NK-92 (cell line): ENCODE results near the gene PPL.
"Not testable (repeated sequence)": the region's sequence is repeated elsewhere in the genome, so short reads cannot be mapped to it uniquely, and the experiment has no call there.

ENCODE experiments used
- DNase-seq: peaks from one replicate; lab custom pipeline; 2025; ENCODE audit not compliant: unreplicated experiment; lab: John Stamatoyannopoulos, UW

Gene PPL, protein sequence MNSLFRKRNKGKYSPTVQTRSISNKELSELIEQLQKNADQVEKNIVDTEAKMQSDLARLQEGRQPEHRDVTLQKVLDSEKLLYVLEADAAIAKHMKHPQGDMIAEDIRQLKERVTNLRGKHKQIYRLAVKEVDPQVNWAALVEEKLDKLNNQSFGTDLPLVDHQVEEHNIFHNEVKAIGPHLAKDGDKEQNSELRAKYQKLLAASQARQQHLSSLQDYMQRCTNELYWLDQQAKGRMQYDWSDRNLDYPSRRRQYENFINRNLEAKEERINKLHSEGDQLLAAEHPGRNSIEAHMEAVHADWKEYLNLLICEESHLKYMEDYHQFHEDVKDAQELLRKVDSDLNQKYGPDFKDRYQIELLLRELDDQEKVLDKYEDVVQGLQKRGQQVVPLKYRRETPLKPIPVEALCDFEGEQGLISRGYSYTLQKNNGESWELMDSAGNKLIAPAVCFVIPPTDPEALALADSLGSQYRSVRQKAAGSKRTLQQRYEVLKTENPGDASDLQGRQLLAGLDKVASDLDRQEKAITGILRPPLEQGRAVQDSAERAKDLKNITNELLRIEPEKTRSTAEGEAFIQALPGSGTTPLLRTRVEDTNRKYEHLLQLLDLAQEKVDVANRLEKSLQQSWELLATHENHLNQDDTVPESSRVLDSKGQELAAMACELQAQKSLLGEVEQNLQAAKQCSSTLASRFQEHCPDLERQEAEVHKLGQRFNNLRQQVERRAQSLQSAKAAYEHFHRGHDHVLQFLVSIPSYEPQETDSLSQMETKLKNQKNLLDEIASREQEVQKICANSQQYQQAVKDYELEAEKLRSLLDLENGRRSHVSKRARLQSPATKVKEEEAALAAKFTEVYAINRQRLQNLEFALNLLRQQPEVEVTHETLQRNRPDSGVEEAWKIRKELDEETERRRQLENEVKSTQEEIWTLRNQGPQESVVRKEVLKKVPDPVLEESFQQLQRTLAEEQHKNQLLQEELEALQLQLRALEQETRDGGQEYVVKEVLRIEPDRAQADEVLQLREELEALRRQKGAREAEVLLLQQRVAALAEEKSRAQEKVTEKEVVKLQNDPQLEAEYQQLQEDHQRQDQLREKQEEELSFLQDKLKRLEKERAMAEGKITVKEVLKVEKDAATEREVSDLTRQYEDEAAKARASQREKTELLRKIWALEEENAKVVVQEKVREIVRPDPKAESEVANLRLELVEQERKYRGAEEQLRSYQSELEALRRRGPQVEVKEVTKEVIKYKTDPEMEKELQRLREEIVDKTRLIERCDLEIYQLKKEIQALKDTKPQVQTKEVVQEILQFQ (N-terminal part only)

DNA sequence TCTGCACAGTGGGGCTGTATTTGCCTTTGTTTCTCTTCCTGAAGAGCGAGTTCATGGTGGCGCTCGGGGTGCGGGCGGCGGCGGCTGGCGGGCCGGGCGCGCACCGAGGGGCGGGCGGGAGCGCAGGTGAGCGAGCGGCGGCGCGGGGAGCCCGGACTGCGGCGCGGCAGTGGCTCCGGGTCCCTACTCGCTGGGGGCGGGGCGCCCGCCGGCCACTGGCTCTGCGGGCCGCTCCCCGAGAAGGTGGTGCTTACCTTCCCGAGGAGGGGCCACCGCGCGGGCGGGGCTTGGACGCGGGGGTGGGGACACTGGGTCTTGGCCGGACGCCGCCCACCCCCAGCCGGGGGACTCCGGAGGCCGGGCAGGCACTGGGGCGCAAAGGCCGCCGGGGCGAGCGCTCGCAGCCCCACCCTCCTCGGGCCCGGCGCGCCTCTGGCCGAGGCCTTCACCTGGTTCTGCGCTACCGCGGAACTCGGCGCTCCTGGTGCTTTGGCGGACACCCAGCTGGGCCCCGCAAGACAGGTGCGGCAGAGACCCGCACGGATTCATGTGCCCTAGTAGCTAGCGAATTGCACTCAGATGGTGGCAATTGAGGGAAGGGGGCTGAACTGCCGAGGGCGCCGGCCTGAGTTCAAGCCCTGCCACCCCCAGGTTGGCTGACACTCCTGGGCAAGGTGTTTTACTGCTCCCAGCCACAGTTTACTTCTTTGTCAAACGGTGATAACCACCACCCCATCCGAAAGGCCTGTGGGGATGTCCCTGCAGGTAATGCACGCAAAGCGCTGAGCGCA is at the start of gene PPL:
Gene PPL, minus strand, starts transcription at position 158 of the 791 bp plus-strand sequence. Its CDS starts 103 bp downstream, at position 55.
- no peak for DNase-seq

DNA sequence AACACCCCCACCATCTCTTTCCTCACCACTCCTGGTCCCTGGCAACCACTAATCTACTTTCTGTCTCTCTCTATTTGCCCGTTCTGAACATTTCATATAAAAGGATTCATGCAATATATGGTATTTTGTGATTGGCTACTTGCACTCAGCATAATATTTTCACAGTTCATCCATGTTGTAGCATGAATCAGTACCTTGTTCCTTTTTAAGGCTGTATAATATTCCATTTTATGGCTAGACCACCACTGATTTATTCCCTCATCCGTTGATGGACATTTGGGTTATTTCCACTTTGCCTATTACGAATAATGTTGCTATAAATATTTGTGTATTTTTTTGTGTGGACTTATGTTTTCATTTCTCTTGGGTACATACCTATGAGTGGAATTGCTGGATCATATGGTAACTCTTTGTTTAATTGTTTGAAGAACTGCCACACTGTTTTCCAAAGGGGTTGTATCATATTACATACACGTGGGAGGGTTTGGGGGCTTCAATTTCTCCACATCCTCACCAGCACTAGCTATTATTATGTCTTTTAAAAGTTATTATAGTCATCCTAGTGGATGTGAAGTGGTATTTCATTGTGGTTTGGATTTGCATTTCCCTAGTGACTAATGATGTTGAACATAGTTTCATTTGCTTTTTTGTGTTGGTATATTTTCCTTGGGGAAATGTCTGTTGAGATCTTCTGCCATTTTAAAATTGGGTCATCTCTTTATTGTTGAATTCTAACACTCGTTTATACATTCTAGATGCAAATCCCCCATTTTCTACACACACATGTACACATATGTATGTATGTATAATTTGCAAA is 47.4 kb upstream of the PPL start:
- no peak for DNase-seq

DNA sequence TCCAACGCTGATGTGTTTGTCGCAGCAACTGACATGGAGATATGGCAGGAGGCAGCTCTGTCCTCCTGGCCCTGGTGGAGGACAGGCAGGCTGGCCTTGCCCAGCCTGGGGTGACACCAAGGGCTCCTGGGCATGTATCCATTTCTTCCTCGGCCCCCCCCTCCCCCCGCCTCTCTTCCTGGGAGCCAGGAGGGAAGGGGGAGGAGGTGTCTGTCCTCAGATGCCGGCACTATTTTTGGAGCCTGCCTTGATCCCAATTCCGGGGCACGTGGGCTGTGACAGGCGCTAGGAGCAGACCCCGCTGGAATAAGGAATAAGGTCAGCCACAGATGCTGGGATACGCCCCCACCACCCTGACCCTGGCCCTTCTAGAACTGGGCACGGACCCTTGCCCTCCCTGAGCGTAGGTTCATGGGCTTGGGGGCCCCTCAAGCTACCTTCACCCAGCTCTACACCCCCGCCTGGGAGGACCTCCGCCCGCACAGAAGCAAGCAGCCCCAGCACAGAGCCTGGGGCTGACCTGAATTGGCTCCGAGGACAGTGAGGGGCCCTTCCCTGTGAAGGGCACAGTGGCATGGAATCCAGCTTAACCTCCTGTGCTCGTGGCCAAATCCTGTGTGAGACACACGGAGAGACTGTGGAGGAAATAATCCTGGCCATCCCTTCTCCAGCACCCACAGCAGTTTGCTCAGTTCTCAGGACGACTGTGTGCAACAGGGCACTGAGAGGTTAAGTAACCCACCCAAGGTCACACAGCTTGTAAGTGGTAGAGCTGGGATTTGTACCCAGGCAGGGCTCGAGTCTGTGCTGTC is 45.3 kb upstream of the PPL start:
- no peak for DNase-seq

DNA sequence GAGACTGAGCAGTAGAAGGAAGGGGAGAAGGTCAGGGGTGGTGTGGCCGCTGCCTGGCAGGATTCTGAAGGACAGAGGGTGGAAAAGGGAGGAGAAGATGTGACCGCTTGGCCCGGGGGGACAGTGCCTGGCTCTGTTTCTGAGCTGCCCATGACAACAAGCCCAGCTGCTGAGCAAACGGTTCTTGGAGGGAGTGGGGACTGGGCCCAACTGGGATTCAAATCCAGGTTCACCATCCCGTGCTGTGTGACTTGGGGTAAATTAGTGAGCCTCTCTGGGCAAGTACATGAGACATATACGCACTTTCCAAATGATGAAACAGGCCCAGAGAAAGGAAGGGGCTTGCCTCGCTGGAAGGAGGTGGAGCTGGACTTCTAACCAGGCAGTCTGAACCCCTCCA is 44.5 kb upstream of the PPL start:
- no peak for DNase-seq

DNA sequence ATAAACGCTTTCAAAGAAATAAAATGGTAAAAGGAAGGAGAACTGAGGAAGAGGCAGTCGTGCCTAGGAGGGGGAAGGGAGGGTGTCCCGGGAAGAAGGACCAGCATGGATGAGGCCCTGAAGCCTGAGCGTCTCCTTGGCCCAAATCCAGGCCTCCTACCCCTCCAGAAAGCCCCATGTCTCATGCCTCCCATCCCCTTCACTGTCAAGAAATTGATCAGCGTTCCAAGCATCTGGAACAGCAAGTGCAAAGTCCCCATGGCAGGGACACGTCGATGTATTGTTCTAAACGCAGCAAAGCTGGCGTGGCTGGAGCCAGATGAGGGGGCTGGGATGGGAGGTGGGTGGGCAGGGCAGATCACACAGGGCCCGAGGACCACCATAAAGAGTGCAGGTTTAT is 43.7 kb upstream of the PPL start:
- DNase-seq = no peak

DNA sequence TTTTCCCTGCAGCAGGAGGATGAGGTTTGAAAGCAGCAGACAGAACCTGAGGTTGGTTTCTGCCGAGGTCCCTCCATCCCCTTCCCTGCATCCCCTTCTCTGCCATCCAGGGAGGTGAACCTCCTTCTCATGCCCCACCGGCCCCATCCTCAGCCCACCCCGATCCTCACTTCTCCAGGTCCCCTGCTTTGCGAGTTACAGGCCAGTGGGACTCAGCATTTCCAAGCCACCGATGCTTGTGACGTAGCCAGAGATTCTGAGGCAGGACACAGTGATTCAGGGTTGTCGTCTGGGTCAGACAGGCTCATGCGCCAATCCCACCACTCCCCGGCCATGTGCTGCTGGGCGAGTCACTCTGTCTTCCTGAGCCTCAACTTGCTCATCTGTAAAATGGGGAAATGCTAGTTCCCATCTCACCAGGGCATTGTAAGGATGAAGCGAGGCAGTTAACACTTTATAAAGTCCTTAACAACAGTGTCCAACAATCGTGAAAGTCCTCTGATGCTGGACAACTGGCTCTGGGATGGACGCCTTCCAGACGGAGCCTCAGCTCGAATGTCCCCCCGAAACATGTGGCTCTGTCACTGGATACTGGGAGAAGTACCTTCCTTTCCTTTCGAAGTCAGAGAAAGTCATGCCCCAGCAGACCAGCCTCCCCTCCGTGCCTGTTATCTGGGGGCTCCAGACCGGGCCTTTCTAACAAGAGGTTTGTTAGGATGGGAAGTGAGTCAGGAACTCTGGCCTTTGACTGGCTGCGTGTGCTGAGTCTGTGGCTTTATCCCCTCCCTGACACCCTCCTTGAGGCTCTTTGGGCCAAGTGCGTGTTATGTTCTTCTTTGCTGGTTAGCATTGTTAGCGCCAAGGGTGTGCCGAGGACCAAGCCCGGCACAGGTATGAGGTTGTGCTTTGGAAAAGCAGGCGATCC is 43.0 kb upstream of the PPL start:
- no peak for DNase-seq

DNA sequence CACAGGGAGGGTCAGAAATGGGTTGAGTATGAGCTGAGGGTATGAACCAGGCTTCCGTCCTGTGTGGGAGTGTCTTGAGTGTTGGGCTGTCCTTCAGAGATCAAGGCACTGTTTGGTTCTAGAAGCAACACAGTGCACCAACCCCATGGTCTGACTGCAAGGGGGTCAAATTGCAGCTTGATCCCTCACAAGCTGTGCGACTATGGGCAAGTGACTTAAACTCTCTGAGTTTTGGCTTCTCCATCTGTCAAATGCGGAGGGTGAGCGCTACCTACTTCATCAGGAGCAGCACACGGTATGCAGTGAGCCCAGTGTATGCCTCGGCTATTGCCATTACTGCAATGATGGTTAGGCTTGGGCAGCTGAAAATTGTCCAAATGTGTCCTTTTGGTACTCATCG is 42.2 kb upstream of the PPL start:
- DNase-seq = no peak

DNA sequence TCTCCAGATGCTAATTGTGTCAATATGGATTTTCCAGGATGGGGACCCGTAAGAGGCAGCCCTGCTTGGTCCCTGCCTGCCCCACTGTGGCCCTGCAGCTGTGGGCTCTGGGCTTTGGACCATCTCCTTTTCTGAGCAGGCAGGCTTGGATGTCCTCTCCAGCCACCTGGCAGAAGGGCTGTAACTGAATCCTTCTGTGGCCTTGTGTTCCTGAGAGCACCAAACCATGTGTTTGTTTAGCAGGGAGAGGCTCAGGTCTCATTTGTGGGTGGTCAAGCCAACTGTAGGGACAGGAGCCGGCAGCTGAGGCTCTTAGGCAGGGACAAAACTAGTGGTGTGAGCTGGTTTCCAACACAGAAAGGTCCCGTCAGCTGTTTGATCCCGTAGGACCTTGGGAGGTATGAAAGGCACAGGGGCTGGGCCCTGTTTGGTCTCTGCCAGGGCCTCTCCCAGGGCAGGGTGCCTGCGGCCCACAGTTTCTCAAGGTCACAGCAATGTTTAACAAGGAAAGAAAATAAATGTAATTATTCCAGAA is 39.7 kb upstream of the PPL start:
- no peak for DNase-seq

DNA sequence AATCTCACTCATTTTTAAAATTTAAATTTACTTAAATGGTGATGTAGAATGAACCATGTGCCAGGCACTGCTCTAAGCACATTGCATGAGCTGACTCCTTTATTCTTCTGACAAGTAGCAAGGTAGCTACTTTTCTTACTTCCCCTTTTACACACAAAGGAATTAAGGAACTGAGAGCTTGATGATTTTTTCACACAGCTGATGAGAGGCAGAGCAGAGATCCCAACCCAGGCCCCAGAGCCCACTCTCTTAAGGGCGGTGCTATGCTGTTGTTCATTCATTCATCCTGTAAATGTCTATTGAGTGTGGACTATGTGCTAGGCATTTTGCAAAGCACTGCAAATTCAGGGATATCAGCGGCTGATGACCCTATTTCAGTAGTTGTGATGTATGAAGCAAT is 39.1 kb upstream of the PPL start:
- DNase-seq = no peak

DNA sequence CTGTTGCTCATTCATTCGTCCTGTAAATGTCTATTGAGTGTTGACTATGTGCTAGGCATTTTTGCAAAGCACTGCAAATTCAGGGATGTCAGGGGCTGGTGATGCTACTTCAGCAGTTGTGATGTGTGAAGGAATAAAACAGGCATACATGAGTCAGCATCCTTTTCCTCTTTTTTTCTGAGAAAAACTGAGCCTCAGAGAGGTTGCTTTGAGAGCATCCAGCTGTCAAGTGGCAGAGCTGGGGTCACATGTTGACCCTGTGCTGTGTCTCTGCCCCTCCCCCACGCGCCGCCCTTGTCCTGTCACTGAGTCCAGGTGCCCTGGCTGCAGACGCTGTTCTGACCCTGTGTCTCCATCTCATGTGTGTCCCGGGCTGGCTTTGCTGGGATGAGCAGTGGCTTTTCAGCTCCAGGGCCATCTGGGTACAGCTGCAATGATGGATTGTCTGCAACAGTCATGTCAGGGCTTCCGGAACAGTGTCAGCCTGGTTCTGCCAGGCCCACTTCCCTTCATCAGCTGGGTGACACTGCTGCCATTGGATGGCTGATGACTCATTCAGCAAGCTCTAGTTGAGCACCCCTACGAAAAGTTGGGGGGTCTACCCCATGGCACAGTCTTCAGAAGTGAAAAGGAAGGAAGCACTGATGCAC is 36.1 kb upstream of the PPL start:
- no peak for DNase-seq

DNA sequence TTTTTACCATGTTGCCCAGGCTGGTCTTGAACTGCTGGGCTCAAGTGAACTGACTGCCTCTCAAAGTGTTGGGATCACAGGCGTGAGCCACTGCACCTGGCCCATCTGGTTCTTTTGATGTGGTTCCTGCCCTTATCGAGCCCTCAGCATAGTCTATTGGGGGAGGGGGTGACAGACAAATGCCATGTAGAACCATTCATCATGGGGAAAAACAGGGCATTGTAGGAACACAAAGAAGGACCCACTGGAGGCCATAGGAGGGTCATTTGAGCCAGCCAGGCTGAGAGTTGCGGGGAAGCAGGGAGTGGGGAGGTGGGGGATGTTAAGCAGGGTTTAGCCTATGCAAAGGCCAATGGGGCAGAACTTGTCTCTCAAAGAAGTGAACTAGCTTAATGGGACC is 33.1 kb upstream of the PPL start:
- DNase-seq = no peak

DNA sequence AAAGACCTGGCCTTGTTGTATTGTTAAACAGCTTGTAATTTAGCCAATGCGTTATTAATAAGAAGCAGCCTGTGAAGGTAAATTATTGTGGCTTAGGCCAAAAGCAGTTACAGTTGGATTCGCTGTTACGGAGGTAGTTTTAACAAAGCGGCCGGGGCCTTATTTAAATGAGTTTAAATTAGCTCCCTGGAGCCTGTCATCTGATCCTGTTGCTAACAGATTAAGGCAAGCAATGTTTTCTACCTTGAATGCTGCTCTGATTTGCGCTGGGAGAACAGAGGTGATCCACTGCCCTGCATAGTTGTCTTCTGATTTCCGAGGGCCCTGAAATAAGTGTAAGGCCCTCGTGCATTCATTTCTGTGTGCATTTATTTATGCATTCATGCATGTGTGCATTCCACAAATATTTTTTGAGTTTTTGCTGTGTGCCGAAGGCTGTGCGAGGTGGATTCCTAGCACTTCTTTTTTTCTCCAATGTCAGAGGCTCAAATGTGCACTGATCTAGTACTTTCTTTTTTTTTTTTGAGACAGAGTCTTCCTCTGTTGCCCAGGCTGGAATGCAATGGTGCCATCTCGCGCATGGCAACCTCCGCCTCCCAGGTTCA is 32.0 kb upstream of the PPL start:
- no peak for DNase-seq

DNA sequence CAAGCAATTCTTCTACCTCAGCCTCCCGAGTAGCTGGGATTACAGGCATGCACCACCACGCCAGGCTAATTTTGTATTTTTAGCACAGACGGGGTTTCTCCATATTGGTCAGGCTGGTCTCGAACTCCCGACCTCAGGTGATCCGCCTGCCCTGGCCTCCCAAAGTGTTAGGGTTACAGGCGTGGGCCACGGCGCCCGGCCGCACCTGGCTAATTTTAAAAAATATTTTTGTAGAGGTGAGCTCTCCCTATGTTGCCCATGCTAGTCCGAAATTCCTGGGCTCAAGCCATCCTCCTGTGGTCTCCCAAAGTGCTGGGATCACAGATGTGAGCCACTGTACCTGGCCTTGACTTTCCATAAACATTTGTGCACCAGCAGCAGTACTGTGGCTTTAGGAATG is 31.3 kb upstream of the PPL start:
- DNase-seq = not testable (repeated sequence)

DNA sequence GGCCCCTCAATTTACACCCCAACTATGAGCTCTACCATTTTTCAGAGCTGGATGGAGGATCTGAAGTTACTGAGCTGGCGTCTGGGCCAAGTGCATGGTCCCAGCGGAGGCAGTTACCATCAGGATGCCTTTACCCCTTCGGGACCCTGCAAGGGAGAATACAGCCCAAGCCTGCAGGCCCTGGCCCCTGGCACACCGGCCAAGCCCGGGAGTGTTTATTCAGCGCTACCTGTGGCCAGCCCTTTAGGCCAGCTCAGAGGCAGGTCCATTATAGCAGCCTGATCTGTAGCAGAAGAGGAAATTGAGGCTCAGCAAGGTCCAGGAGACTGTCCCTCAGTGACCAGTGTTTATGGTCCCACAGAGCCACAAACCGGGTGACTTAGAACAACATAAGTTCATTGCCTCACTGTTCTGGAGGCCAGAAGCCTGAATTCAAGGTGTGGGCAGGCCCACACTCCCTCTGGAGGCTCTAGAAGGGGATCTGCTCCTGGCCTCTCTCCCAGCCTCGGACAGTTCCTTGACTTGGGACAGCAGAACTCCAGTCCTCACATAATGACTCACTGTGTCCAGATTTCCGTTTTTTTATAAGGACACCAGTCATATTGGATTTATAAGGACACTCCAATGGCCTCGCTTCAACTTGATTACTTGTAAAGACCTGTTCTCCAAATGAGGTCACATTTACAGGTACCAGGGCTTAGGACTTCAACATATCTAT is 29.9 kb upstream of the PPL start:
- DNase-seq = no peak

DNA sequence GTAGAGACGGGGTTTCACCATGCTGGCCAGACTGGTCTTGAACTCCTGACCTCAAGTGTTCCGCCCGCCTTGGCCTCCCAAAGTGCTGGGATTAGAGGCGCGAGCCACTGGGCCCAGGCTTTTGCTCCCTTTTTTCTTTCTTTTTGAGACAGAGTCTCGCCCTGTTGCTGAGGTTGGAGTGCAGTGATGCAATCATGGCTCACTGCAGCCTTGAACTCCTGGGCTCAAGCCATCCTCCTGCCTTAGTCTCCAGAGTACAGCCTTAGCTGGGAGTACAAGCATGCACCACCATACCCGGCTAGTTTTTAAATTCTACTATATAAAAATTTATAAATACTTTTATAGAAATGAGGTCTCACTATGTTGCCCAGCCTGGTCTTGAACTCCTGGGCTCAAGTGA is 26.6 kb upstream of the PPL start:
- DNase-seq = not testable (repeated sequence)

DNA sequence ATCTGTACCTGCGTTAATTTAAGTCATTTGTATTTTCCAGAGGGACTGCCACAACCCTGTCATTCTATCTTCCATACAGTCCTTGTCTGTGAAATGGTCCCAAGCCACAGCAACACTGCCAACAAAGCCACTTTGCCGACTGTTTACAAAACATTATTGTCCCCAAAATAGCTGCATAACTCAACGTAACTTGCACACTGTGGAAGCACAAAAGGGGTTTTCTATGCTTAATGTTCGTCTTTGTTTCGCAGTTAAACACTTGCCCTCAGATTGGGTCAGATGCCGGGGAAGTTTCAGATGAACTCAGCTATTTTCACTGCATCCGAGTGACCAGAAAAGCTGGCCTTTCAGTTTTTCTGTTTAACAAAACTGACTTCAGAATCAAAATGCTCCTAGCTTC is 25.8 kb upstream of the PPL start:
- no peak for DNase-seq
